RPMI7951 (cell line): ENCODE results near the gene RTCA. TPM values are rescaled to one million over a fixed set of nuclear protein-coding genes. Genes with fewer than 3 reads are reported as not detected.
"Not testable (repeated sequence)": the region's sequence is repeated elsewhere in the genome, so short reads cannot be mapped to it uniquely, and the experiment has no call there.

Experiments
- DNase-seq: peaks from one replicate; pipeline ENCODE4 v3.0.0-alpha.2; 2012; ENCODE audit warnings: low read depth
- total RNA-seq: library from RNA; depleted of rRNA; stranded (reverse); fragments of >200 nt; shearing (Covaris generic); gene quantifications from 2 replicates; pipeline ENCODE4 v1.2.3, GENCODE V29; 2014

Gene RTCA
- total RNA-seq, 1 experiment from 2014 or later: 42.8 TPM

GRCh38 chr1:100306735-100307313 lies 40.8 kb downstream of the RTCA start:
- DNase-seq: no peak

GRCh38 chr1:100308777-100309176 lies 42.8 kb downstream of the RTCA start:
- DNase-seq: no peak

GRCh38 chr1:100309863-100310262 lies 43.8 kb downstream of the RTCA start:
- DNase-seq: no peak

GRCh38 chr1:100313382-100313781 lies 47.4 kb downstream of the RTCA start:
- no peak for DNase-seq

GRCh38 chr1:100316622-100317021 lies 50.6 kb downstream of the RTCA start:
- no peak for DNase-seq

GRCh38 chr1:100320311-100321099 lies 54.5 kb downstream of the RTCA start:
- DNase-seq: no peak

- no peak for DNase-seq
Observed at GRCh38 chr1:100321100-100321493, 55.1 kb downstream of the RTCA start.

- DNase-seq: no peak
Observed at GRCh38 chr1:100321506-100321905, 55.5 kb downstream of the RTCA start.

GRCh38 chr1:100322436-100323211 lies 56.6 kb downstream of the RTCA start:
- DNase-seq: no peak

- no peak for DNase-seq
Observed at GRCh38 chr1:100323419-100324106, 57.5 kb downstream of the RTCA start.

- DNase-seq: no peak
Observed at GRCh38 chr1:100325415-100326324, 59.7 kb downstream of the RTCA start.

GRCh38 chr1:100326325-100326670 lies 60.3 kb downstream of the RTCA start:
- not testable (repeated sequence) for DNase-seq

- DNase-seq: no peak
Observed at GRCh38 chr1:100328133-100328532, 62.1 kb downstream of the RTCA start.

- not testable (repeated sequence) for DNase-seq
Observed at GRCh38 chr1:100331146-100331545, 65.1 kb downstream of the RTCA start.

GRCh38 chr1:100332331-100332730 lies 66.3 kb downstream of the RTCA start:
- no peak for DNase-seq

GRCh38 chr1:100335436-100335835 lies 69.4 kb downstream of the RTCA start:
- DNase-seq: no peak

GRCh38 chr1:100337878-100338277 lies 71.9 kb downstream of the RTCA start:
- DNase-seq: not testable (repeated sequence)

GRCh38 chr1:100339735-100340134 lies 73.7 kb downstream of the RTCA start:
- not testable (repeated sequence) for DNase-seq

- DNase-seq: no peak
Observed at GRCh38 chr1:100340494-100340893, 74.5 kb downstream of the RTCA start.

- DNase-seq: no peak
Observed at GRCh38 chr1:100342348-100342747, 76.3 kb downstream of the RTCA start.
